SK-N-DZ (cell line): Measurements from ENCODE around the gene PPP4C.
A peak's percentile ranks its signal among the peaks of the same experiment; 100 is the strongest.
"Not testable (repeated sequence)": the region's sequence is repeated elsewhere in the genome, so short reads cannot be mapped to it uniquely, and the experiment has no call there.

ENCODE experiments used
- DNase-seq: peaks from one replicate; pipeline ENCODE4 v3.0.0-alpha.2; 2015; ENCODE audit warnings: low spot score

PPP4C gene

GRCh38 chr16:30122604-30123160, 46.9 kb downstream of the PPP4C start:
- peak; percentile 34 for DNase-seq

- DNase-seq = no peak
Observed at GRCh38 chr16:30124985-30125379, 49.2 kb downstream of the PPP4C start.

- not testable (repeated sequence) for DNase-seq
Observed at GRCh38 chr16:30125690-30126089, 49.9 kb downstream of the PPP4C start.

- DNase-seq = no peak
Observed at GRCh38 chr16:30127993-30128392, 52.2 kb downstream of the PPP4C start.

GRCh38 chr16:30131869-30132475, 56.2 kb downstream of the PPP4C start:
- no peak for DNase-seq

- no peak for DNase-seq
Observed at GRCh38 chr16:30132591-30132990, 56.8 kb downstream of the PPP4C start.
